Measurements from ENCODE around the gene OTOGL.
"Not testable (repeated sequence)": the region's sequence is repeated elsewhere in the genome, so short reads cannot be mapped to it uniquely, and the experiment has no call there.

OTOGL gene

GRCh38 chr12:80059102-80059501 lies 40.2 kb upstream of the OTOGL start:
- Mint-ChIP-seq H3K9me3 (no peaks in the 10 kb centered on the region), H3K4me3 (no peak overlapping the region)

GRCh38 chr12:80059875-80060274 lies 39.5 kb upstream of the OTOGL start:
- H3K4me3 Mint-ChIP-seq: no peak overlapping the region
- H3K27ac Mint-ChIP-seq: peak overlapping the region in 2 of 3 experiments; percentile 18 to 50
- H3K4me1 Mint-ChIP-seq: no peaks in the 10 kb centered on the region
- no peaks in the 10 kb centered on the region for H3K9me3 Mint-ChIP-seq
- no peaks in the 10 kb centered on the region for H3K27me3 Mint-ChIP-seq (ENCODE audit: low read depth)
- no peaks in the 10 kb centered on the region for H3K36me3 Mint-ChIP-seq (ENCODE audit: low read depth)
- TF ChIP-seq CTCF (IDR thresholded peaks at IDR 0.05; ENCODE audit: unreplicated experiment in 3 of 3): no peak

More at GRCh38 chr12:80059102-80059501, 40.2 kb upstream of the OTOGL start:
- TF ChIP-seq CTCF (IDR thresholded peaks at IDR 0.05; ENCODE audit: unreplicated experiment in 3 of 3): no peak
- Mint-ChIP-seq H3K27me3 (ENCODE audit: low read depth) (no peaks in the 10 kb centered on the region), H3K27ac (no peak overlapping the region), H3K36me3 (ENCODE audit: low read depth) (no peaks in the 10 kb centered on the region), H3K4me1 (no peaks in the 10 kb centered on the region)

- Mint-ChIP-seq H3K4me3 (no peak overlapping the region), H3K36me3 (ENCODE audit: low read depth) (no peaks in the 10 kb centered on the region), H3K9me3 (no peaks in the 10 kb centered on the region), H3K4me1 (no peaks in the 10 kb centered on the region), H3K27me3 (ENCODE audit: low read depth) (no peaks in the 10 kb centered on the region), H3K27ac (no peak overlapping the region)
- TF ChIP-seq CTCF (IDR thresholded peaks at IDR 0.05; ENCODE audit: unreplicated experiment in 3 of 3): no peak
Observed at GRCh38 chr12:80064269-80064668, 35.1 kb upstream of the OTOGL start.

GRCh38 chr12:80064951-80065350 lies 34.4 kb upstream of the OTOGL start:
- no peak overlapping the region for H3K4me3 Mint-ChIP-seq
- H3K27ac Mint-ChIP-seq: no peak overlapping the region
- no peak for TF ChIP-seq CTCF (IDR thresholded peaks at IDR 0.05; ENCODE audit: unreplicated experiment in 3 of 3)
- H3K27me3 Mint-ChIP-seq (ENCODE audit: low read depth): no peaks in the 10 kb centered on the region
- no peaks in the 10 kb centered on the region for H3K36me3 Mint-ChIP-seq (ENCODE audit: low read depth)
- no peaks in the 10 kb centered on the region for H3K4me1 Mint-ChIP-seq
- no peaks in the 10 kb centered on the region for H3K9me3 Mint-ChIP-seq

- Mint-ChIP-seq H3K27me3 (ENCODE audit: low read depth) (no peaks in the 10 kb centered on the region), H3K9me3 (peaks cover 6% of the 10 kb centered on the region), H3K4me3 (no peak overlapping the region), H3K27ac (no peak overlapping the region), H3K4me1 (no peaks in the 10 kb centered on the region), H3K36me3 (ENCODE audit: low read depth) (no peaks in the 10 kb centered on the region)
- TF ChIP-seq CTCF (IDR thresholded peaks at IDR 0.05; ENCODE audit: unreplicated experiment in 3 of 3): no peak
Observed at GRCh38 chr12:80068173-80068572, 31.2 kb upstream of the OTOGL start.

GRCh38 chr12:80083892-80084614 lies 15.3 kb upstream of the OTOGL start:
- not testable (repeated sequence) for H3K27me3 Mint-ChIP-seq (ENCODE audit: low read depth); H3K36me3 Mint-ChIP-seq (ENCODE audit: low read depth); H3K27ac Mint-ChIP-seq; H3K4me3 Mint-ChIP-seq; H3K4me1 Mint-ChIP-seq
- peaks cover 32% of the 10 kb centered on the region for H3K9me3 Mint-ChIP-seq

All from nephron (organoid).